HG02943 (cell line): ENCODE measurements around the gene BEST2.

Experiments
- ATAC-seq: cut with Tn5 transposase; IDR thresholded peaks from one replicate; pipeline ENCODE4 v1.9.1; 2021; ENCODE audit warnings: mild to moderate bottlenecking, low read depth, moderate library complexity; ENCODE audit not compliant: unreplicated experiment

BEST2 gene

GRCh38 chr19:12785431-12786031, 33.9 kb downstream of the BEST2 start:
- ATAC-seq = no peak

- ATAC-seq = no peak
These were observed 34.7 kb downstream of the BEST2 start for GRCh38 chr19:12786141-12786870.

- no peak for ATAC-seq
These were observed 35.4 kb downstream of the BEST2 start for GRCh38 chr19:12786952-12787351.

- ATAC-seq = no peak
These were observed 35.9 kb downstream of the BEST2 start for GRCh38 chr19:12787458-12787857.

- ATAC-seq = no peak
These were observed 36.6 kb downstream of the BEST2 start for GRCh38 chr19:12788042-12788681.

GRCh38 chr19:12788682-12789097, 37.1 kb downstream of the BEST2 start:
- no peak for ATAC-seq

GRCh38 chr19:12789098-12789903, 37.7 kb downstream of the BEST2 start:
- ATAC-seq = peak; percentile 0

- peak; percentile 32 for ATAC-seq
These were observed 38.5 kb downstream of the BEST2 start for GRCh38 chr19:12789904-12790619.

- ATAC-seq = no peak
These were observed 39.2 kb downstream of the BEST2 start for GRCh38 chr19:12790628-12791344.

- no peak for ATAC-seq
These were observed 39.9 kb downstream of the BEST2 start, which contains the start of gene JUNB for GRCh38 chr19:12791345-12792050. Gene JUNB (plus strand): TSS chr19:12791486. CDS start chr19:12791772, 286 bp downstream.

- ATAC-seq = no peak
These were observed 40.7 kb downstream of the BEST2 start for GRCh38 chr19:12792051-12792852.

GRCh38 chr19:12792853-12793289, 41.3 kb downstream of the BEST2 start:
- ATAC-seq = no peak

GRCh38 chr19:12793290-12794195, 42.0 kb downstream of the BEST2 start:
- no peak for ATAC-seq

- ATAC-seq = no peak
These were observed 42.8 kb downstream of the BEST2 start for GRCh38 chr19:12794196-12794941.

GRCh38 chr19:12794971-12795381, 43.4 kb downstream of the BEST2 start:
- ATAC-seq = no peak
